GM18873 (cell line): ENCODE measurements around the gene WARS2.

Experiments used
- ATAC-seq: cut with Tn5 transposase; IDR thresholded peaks from one replicate; pipeline ENCODE4 v1.9.1; 2021; ENCODE audit warnings: mild to moderate bottlenecking, moderate library complexity, moderate number of reproducible peaks; ENCODE audit not compliant: unreplicated experiment, low FRiP score

The WARS2 gene

DNA sequence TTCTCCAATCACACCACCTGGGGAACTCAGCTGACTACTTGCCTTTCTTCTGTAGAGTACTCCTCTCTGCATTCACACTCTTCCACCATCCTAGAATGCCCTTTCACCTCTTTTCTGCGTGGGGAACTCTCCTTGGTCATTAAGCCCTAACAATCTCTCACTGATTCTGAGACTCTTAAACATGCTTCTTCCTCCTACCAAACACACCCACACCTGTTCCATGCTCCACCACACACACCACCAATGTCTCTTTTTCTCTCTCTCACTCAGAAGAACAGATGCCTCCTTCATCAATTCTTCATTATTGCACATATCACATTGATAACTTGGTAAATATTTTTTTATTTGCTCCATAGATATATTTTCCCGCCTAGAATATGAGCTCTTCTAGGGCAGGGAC is 53.6 kb downstream of the WARS2 start:
- no peak for ATAC-seq

- no peak for ATAC-seq
Observed at GRCh38 chr1:119084798-119085197, 55.7 kb downstream of the WARS2 start.

DNA sequence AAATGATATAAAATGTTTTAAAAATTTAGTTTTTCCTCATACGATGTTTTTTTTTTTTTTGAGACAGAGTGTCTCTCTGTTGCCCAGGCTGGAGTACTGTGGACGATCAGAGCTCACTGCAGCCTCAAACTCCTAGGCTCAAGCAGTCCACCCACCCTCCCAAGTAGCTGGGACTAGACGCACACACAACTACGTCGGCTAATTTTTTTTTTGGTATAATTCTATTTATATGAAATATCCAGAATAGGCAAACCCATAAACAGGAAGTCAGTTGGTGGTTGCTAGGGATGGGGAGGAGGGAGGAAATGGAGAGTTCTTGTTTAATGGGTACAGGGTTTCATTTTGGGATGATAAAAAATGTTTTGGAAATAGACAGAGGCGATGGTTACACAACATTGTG is 56.5 kb downstream of the WARS2 start:
- ATAC-seq = no peak

DNA sequence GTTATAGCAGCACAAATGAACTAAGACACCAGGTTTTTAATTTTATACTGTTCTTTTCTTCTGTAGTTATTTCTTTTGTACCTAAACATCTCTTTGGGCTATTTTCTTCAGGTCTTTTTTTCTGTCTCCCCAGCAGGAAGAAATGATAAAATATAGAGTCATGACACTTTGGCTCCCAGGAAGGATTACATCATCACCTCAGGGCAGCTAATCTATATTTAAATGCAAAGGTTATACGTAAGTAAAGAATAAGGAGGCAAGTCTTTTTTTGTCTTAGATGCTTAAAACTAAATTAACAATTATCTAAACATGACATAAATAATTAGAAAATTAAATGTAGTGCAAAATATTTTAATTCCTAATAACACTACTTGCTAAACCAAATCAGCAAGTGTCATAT is 57.0 kb downstream of the WARS2 start:
- no peak for ATAC-seq

GRCh38 chr1:119081700-119082099 is 58.8 kb downstream of the WARS2 start:
- no peak for ATAC-seq

- ATAC-seq = no peak
Observed at GRCh38 chr1:119081267-119081666, 59.2 kb downstream of the WARS2 start.

DNA sequence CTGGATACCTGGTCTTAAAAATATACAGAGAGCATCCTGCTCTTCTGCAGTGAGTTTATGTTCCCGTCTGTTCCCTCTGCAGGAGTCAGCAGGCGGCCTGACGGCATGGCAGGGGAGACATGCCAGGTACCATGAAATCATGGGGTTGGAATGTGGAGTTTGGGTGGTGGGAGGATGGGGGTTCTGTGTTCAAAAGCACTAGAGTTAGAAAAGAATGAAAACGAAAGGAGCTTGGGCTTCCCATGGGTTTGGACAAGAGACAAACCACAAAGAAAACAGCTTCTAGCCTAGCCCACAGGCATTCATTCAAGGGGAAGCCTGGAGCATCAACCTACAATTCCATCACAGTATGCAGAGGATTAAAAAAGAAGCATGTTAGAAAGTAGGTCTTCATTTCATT is 59.9 kb downstream of the WARS2 start:
- ATAC-seq = no peak

GRCh38 chr1:119079881-119080280 is 60.6 kb downstream of the WARS2 start:
- no peak for ATAC-seq

- ATAC-seq = no peak
Observed at GRCh38 chr1:119075614-119076013, 64.8 kb downstream of the WARS2 start.

DNA sequence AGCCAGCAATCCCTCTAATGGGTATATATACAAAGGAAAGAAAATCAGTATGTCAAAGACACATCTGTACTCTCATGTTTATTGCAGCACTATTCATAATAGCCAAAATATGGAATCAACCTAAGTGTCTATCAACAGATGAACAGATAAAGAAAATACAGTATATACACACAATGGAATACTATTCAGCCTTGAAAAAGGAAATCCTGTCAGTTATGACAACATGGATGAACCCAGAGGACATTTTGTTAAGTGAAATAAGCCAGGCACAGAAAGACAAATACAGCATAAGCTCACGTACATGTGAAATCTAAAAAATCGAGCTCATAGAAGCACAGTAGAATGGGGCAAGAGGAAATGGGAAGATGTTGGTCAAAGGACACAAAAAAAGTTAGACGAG is 69.1 kb downstream of the WARS2 start:
- ATAC-seq = no peak

GRCh38 chr1:119069682-119070081 is 70.8 kb downstream of the WARS2 start:
- no peak for ATAC-seq

- ATAC-seq = no peak
Observed at GRCh38 chr1:119068427-119068826, 72.0 kb downstream of the WARS2 start.

DNA sequence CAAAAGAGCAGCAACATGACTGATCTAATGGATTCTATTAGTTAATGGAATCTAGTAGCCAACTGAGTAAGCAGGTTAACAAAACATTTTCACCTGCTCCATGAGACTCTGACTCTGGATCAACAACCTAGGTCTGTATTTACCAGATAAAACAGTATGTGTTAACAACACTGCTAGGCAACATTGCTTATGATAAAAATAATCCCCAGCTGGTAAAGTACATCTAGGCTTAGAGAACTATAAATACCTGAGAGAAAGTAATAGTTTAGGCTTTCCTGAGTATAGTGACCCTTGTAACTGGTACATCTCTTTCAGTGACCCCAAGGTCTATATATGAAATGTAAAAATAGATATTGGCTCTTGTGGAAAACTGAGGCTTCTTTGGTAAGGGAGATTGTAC is 78.8 kb downstream of the WARS2 start:
- no peak for ATAC-seq

GRCh38 chr1:119055568-119055967 is 84.9 kb downstream of the WARS2 start:
- ATAC-seq = no peak

DNA sequence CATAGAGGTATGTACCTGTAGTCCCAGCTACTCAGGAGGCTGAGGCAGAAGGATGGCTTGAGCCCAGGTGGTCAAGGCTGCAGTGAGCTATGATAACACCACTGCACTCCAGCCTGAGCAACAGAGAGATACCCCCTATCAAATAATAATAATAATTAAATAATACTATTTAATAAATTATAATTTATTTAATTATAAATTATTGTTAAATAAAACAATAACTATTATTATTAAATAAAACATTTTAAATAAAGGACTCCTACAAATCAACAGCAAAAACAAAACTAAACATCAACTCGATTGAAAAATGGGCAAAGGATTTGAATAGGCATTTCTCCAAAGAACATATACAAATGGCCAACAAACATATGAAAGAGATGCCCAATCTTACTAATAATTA is 86.5 kb downstream of the WARS2 start:
- no peak for ATAC-seq

- no peak for ATAC-seq
Observed at GRCh38 chr1:119052267-119052666, 88.2 kb downstream of the WARS2 start.

DNA sequence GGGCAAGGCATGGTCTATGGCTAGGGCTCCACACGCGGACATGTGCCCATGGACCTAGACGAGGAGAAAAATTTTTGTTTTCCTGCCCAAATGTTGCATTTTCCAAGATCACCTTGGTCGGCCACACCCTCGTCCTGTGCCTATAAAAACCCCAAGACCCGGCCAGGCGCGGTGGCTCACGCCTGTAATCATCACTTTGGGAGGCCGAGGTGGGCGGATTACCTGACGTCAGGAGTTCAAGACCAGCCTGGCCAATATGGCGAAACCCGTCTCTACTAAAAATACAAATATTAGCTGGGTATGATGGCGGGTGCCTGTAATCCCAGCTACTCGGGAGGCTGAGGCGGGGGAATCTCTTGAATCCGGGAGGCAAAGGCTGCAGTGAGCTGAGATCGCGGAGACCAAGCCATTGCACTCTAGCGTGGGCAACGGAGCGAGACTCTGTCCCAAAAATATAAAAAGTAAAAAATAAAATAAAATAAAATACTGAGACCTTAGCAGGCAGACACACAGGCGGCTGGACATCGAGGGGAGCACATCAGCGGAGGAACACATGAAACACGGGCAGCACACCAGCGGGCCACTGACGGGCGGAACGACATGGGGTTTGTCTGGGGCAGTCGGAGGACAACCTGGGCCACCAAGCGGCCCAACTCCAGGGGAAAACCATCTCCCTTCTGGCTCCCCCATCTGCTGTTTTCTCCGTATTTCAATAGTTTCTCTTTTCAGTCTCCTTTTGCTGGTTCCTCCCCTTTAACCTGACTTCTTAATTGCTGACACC is 91.6 kb downstream of the WARS2 start:
- no peak for ATAC-seq

DNA sequence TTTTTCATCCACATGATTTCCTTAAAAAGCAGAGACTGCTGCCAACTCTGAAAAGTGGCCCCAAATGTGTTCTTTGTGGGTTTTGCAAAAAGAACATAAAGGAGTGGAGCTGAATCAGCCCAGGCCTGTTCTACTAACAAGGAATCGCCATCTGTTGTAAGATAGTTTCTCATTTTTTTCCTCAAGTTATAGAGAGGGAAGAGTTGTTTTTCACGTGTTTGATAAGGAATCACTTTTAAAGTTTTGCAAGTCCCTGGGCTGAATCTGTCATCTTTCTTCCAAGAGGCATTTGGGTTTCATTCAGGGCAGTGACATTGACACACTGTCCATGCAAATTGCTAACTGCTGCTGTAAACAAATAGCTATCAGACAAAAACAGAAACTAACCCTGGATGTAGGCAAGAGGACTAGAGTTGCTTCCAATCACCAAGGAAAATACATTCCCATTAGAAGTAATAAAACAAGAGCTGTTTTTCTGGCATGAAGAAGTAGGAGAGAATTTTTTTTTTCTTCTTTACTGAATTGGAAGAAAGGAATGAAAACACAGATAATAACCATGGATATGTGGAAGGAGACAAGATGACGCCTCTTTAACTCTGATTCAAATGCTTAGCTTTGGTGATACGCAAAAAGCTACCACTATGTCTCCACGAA is 93.5 kb downstream of the WARS2 start:
- ATAC-seq = no peak

- ATAC-seq = no peak
Observed at GRCh38 chr1:119046429-119046784, 94.0 kb downstream of the WARS2 start.

GRCh38 chr1:119045096-119045746 is 95.2 kb downstream of the WARS2 start:
- ATAC-seq = no peak

DNA sequence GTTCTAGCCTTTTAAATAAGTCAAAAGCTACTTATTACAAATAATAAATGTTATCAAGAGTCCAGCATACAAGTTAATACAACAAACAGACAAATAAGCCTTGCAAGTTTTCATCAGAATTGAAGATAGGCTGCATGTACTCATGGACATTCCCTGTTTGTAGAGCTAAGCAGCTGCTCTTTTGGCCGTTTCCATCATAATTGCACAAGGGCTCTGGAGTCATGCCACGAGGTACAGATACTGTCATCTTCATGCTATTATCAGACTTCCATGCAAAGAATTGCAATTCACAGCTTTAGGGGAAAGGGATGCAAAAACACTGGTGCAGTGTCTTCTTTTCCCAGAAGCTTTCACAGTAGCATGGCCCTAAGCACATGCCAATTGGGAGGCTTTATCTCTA is 99.5 kb downstream of the WARS2 start:
- ATAC-seq = no peak

DNA sequence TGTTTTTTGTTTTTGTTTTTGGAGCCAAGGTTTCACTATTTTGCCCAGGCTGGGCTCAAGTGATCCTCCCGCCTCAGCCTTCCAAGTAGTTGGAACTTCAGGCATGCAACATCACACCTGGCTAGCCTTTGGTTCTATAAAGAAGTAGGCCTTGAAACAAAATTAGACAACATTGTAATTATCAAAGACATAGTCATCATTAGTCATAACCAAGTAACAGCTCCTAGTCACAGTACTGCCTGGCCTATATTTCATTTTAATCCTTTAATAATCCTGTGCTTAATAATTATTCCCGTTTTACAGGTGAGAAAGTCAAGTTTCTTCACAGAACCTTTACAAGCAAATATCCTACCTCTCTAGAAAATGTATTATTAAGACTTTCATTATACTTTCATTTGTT is 100.0 kb downstream of the WARS2 start:
- no peak for ATAC-seq
